ENCODE data around the gene LIPC.

- TF ChIP-seq, protein P1, sequence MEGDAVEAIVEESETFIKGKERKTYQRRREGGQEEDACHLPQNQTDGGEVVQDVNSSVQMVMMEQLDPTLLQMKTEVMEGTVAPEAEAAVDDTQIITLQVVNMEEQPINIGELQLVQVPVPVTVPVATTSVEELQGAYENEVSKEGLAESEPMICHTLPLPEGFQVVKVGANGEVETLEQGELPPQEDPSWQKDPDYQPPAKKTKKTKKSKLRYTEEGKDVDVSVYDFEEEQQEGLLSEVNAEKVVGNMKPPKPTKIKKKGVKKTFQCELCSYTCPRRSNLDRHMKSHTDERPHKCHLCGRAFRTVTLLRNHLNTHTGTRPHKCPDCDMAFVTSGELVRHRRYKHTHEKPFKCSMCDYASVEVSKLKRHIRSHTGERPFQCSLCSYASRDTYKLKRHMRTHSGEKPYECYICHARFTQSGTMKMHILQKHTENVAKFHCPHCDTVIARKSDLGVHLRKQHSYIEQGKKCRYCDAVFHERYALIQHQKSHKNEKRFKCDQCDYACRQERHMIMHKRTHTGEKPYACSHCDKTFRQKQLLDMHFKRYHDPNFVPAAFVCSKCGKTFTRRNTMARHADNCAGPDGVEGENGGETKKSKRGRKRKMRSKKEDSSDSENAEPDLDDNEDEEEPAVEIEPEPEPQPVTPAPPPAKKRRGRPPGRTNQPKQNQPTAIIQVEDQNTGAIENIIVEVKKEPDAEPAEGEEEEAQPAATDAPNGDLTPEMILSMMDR (IDR thresholded peaks at IDR 0.05), result no peak
- no peak for TF ChIP-seq ZFX (IDR thresholded peaks at IDR 0.05; ENCODE audit: borderline replicate concordance)
Measured at GRCh38 chr15:58390655-58391054, 41.1 kb upstream of the LIPC start.
